Gastrocnemius medialis (tissue), 4 donors: Measurements from ENCODE around the gene OR8B12.

ENCODE experiments used
- POLR2A ChIP-seq, 2 donors: fragments of 450-650 bp; IDR thresholded peaks; one replicate each; pipeline ENCODE4 v1.6.1; 2017; ENCODE audit warnings: antibody characterized with exemption in 2 of 2, mild to moderate bottlenecking in 2 of 2, moderate library complexity in 2 of 2
- TF ChIP-seq, protein P1 (sequence below), 5 experiments: fragments of 450-650 bp in 3 of 5; fragments of 200-600 bp in 2 of 5; sonication (generic) in 2 of 5; IDR thresholded peaks in 4 of 5; conservative IDR thresholded peaks in 1 of 5; 1 replicate in 4 of 5; 2 replicates in 1 of 5; pipeline ENCODE4 v1.5.1; 2016 to 2019; ENCODE audit warnings: antibody characterized with exemption in 5 of 5, mild to moderate bottlenecking in 3 of 5, moderate library complexity in 3 of 5

- TF ChIP-seq, protein P1, sequence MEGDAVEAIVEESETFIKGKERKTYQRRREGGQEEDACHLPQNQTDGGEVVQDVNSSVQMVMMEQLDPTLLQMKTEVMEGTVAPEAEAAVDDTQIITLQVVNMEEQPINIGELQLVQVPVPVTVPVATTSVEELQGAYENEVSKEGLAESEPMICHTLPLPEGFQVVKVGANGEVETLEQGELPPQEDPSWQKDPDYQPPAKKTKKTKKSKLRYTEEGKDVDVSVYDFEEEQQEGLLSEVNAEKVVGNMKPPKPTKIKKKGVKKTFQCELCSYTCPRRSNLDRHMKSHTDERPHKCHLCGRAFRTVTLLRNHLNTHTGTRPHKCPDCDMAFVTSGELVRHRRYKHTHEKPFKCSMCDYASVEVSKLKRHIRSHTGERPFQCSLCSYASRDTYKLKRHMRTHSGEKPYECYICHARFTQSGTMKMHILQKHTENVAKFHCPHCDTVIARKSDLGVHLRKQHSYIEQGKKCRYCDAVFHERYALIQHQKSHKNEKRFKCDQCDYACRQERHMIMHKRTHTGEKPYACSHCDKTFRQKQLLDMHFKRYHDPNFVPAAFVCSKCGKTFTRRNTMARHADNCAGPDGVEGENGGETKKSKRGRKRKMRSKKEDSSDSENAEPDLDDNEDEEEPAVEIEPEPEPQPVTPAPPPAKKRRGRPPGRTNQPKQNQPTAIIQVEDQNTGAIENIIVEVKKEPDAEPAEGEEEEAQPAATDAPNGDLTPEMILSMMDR (IDR thresholded peaks at IDR 0.05 in 4 of 5, conservative IDR thresholded peaks at IDR 0.05 in 1 of 5) = no peak
- no peak for TF ChIP-seq POLR2A (IDR thresholded peaks at IDR 0.05)
Measured at GRCh38 chr11:124584681-124585372, 41.4 kb upstream of the OR8B12 start.
